Heart right ventricle (tissue), 16 donors: ENCODE data around the gene EFCAB6. TPM values are rescaled to one million over a fixed set of nuclear protein-coding genes. Genes with fewer than 3 reads are reported as not detected.

Experiments
- ATAC-seq, 8 donors: fragments of 200-7000 bp; cut with Tn5 transposase; one replicate each; pipeline ENCODE4 v1.9.1; 2020; ENCODE audit warnings: mild to moderate bottlenecking in 8 of 8, moderate library complexity in 8 of 8, moderate number of reproducible peaks in 1 of 8
- DNase-seq, 2 donors: peaks; one replicate each; pipeline ENCODE4 v3.0.0-alpha.2; 2020
- H3K27ac ChIP-seq, 10 donors: fragments of 200-600 bp; sonication (generic) in 2 of 10; one replicate each; pipeline versions ENCODE4 v1.5.0 to v1.8.0; 2020 to 2022; ENCODE audit warnings: mild to moderate bottlenecking in 3 of 10
- H3K27me3 ChIP-seq, 7 donors: fragments of 200-600 bp; one replicate each; pipeline ENCODE4 v1.8.0; 2021 to 2022; ENCODE audit warnings: mild to moderate bottlenecking in 2 of 7
- H3K36me3 ChIP-seq, 9 donors: fragments of 200-600 bp; sonication (generic) in 1 of 9; one replicate each; pipeline versions ENCODE4 v1.5.0 to v1.8.0; 2020 to 2022; ENCODE audit warnings: mild to moderate bottlenecking in 2 of 9
- H3K4me1 ChIP-seq, 9 donors: fragments of 200-600 bp; sonication (generic) in 1 of 9; one replicate each; pipeline versions ENCODE4 v1.5.0 to v1.8.0; 2020 to 2022; ENCODE audit warnings: mild to moderate bottlenecking in 4 of 9
- H3K4me3 ChIP-seq, 10 donors: fragments of 200-600 bp; sonication (generic) in 2 of 10; one replicate each; pipeline versions ENCODE4 v1.5.0 to v1.8.0; 2020 to 2022; ENCODE audit warnings: mild to moderate bottlenecking in 7 of 10, moderate library complexity in 2 of 10
- H3K9me3 ChIP-seq, 11 donors: fragments of 200-600 bp in 10 of 11; sonication (generic) in 2 of 11; one replicate each; pipeline versions ENCODE4 v1.5.0 to v1.8.0; 2013 to 2022; ENCODE audit warnings: mild to moderate bottlenecking in 2 of 11, control low read depth in 1 of 11, moderate library complexity in 1 of 11
- CTCF ChIP-seq, 9 donors: fragments of 200-600 bp; sonication (generic) in 2 of 9; IDR thresholded peaks; one replicate each; pipeline versions ENCODE4 v1.5.0 to v1.8.0; 2021 to 2022; ENCODE audit warnings: antibody characterized with exemption in 9 of 9, mild to moderate bottlenecking in 5 of 9, moderate library complexity in 1 of 9
- WGBS, 2 donors: extraction: QIAGEN DNeasy Blood & Tissue Kit; methylation state at CpG; one replicate each; pipeline ENCODE4 v1.1.7; 2013; ENCODE audit warnings: inconsistent platforms in 1 of 2; 5-methylcytosine and 5-hydroxymethylcytosine counted together
- intact Hi-C, 10 donors: fragments of 100-400 bp; cut with DNase I; formaldehyde crosslinking; loops; one replicate each; pipeline versions ENCODE4 v1.11.1 to v1.14.2; 2022
- polyA plus RNA-seq, 2 donors: library from polyadenylated mRNA; stranded (reverse); fragments of 200-250 nt; gene quantifications; one replicate each; pipeline ENCODE4 v1.2.3, GENCODE V29; 2013
- total RNA-seq, 10 donors: library from RNA; stranded (reverse); fragmentation: NEBNext Ultra II Directional in 3 of 10; extraction: Animal tissue kit (Norgen Biotek cat#: 25700) in 3 of 10; gene quantifications; one replicate each; pipeline versions ENCODE4 v1.2.1 to v1.2.4, GENCODE V29; 2021 to 2023
- donor health status: Arrhythmogenic right ventricular cardiomyopathy.
- donor health status: ischemic (EF 13 %, LVEDD 7.1; RV severe dilation, severe dysfunction).
- donor health status: healthy with polysubstance abuse.
- donor health status: DM: no; HTN: yes; CAD: no.
- donor health status: DM: no; HTN: no; CAD: no.
- donor health status: ischemic (EF 25% LVEDD 6.9; RV normal size, moderate dysfunction).
- donor health status: ischemic (EF 25% LVEDD 5.7; RV mildly dilated, moderate dysfunction).
- donor health status: healthy.
- donor health status: DM: yes; HTN: yes; CAD: no.
- donor health status: Ischemic cardiomyopathy.
- donor health status: ischemic (EF 35%, LVEDD 5.7; RV mildly dilated, moderate dysfunction).
- donor health status: nonischemic (EF 11% LVEDD 7.7; RV severe dilation, severe dysfunction).
- donor health status: DM: yes; HTN: yes; CAD: no.
- donor health status: PGD.
- donor health status: ischemic (EF 29% LVEDD 5.4; RV normal size, mild dysfunction).
- donor health status: nonischemic (EF 23%, LVEDD 6.1; RV moderate dilation, normal function).

EFCAB6 gene
- total and polyA plus RNA-seq, 12 donors: 0.25 to 4.3 (median 1.8) TPM

- no peak overlapping the region for H3K4me3 ChIP-seq
- no peaks in the 10 kb centered on the region for H3K9me3 ChIP-seq
- no peak for DNase-seq
- no peak overlapping the region for H3K27ac ChIP-seq
- WGBS, 2 donors: 100% methylated on average over 1 of the region's 1 CpG
- no peaks in the 10 kb centered on the region for H3K4me1 ChIP-seq
- no peak for ATAC-seq
- intact Hi-C loops: no loop called here
- no peaks in the 10 kb centered on the region for H3K27me3 ChIP-seq
- H3K36me3 ChIP-seq: no peaks in the 10 kb centered on the region
- no peak for TF ChIP-seq CTCF (IDR thresholded peaks at IDR 0.05)
Observed at GRCh38 chr22:43498856-43499253, 313.2 kb downstream of the EFCAB6 start.

- 91 to 92% methylated on average over 16 of the region's 16 CpGs for WGBS, 2 donors
- Histone ChIP-seq H3K9me3 (no peaks in the 10 kb centered on the region), H3K4me3 (no peak overlapping the region), H3K4me1 (no peaks in the 10 kb centered on the region), H3K27me3 (peaks cover 0 to 1% (median 0%) of the 10 kb centered on the region in 7 donors), H3K36me3 (no peaks in the 10 kb centered on the region), H3K27ac (no peak overlapping the region)
- TF ChIP-seq CTCF (IDR thresholded peaks at IDR 0.05): no peak
- intact Hi-C loops: no loop called here
- no peak for DNase-seq
- ATAC-seq: no peak
Observed at GRCh38 chr22:43497956-43498855, 313.9 kb downstream of the EFCAB6 start.

GRCh38 chr22:43493297-43493696 is 318.8 kb downstream of the EFCAB6 start:
- H3K9me3 ChIP-seq: no peaks in the 10 kb centered on the region
- intact Hi-C loops: no loop called here
- H3K4me3 ChIP-seq: no peak overlapping the region
- peaks cover 0 to 18% (median 10%) of the 10 kb centered on the region in 7 donors for H3K27me3 ChIP-seq
- no peaks in the 10 kb centered on the region for H3K4me1 ChIP-seq
- H3K36me3 ChIP-seq: no peaks in the 10 kb centered on the region
- ATAC-seq: no peak
- DNase-seq: no peak
- H3K27ac ChIP-seq: no peak overlapping the region
- TF ChIP-seq CTCF (IDR thresholded peaks at IDR 0.05): no peak
- 79 to 83% methylated on average over 5 of the region's 5 CpGs for WGBS, 2 donors

GRCh38 chr22:43491737-43492136 is 320.4 kb downstream of the EFCAB6 start:
- Histone ChIP-seq H3K27me3 (peaks cover 0 to 31% (median 24%) of the 10 kb centered on the region in 7 donors), H3K4me3 (no peak overlapping the region), H3K27ac (no peak overlapping the region), H3K9me3 (no peaks in the 10 kb centered on the region), H3K36me3 (no peaks in the 10 kb centered on the region), H3K4me1 (peaks cover 0 to 3% (median 0%) of the 10 kb centered on the region in 9 donors)
- intact Hi-C loops: no loop called here
- TF ChIP-seq CTCF (IDR thresholded peaks at IDR 0.05): no peak
- no peak for ATAC-seq
- no peak for DNase-seq
- 94 to 100% methylated on average over 1 of the region's 1 CpG for WGBS, 2 donors
